ENCODE measurements around the gene PSMB3. TPM values are rescaled to one million over a fixed set of nuclear protein-coding genes. Genes with fewer than 3 reads are reported as not detected.
A peak's percentile ranks its signal among the peaks of the same experiment; 100 is the strongest.

The PSMB3 gene
- total RNA-seq, 1 experiment from 2014 or later: 346 TPM

DNA sequence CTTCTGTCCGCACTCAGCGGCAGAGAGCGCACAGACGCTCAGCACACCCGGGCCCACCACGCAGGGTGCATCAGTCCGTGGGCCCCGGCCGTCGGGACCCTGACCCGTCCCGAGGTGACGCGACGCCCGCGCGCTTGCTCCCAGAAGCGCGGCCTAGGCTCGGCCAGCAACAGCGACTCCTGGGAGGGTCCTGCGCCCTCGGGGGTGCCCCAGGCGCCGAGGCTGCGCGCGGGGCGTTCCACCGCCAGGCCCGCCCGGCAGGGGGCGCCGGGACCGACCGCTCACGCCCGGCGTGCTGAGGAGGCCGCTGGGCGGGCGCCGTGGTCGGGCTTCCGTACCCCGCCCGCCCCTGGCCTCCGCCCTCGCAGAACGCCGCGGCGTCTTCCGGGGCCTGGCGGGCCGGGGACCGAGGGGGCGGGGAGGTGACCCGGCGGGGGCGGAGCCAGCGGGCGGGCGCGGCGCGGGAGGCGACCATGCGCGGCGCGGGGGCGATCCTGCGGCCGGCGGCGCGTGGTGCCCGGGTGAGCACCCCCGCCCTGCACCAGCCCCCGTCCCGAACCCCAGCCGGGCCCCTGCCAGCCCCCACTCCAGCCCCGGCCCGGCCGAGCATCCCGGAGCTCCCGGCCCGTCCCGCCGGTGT, 22.5 kb upstream of the PSMB3 start, which contains the start of gene CISD3:
CISD3 (plus strand) TSS at position 456 of the 640 bp plus-strand sequence; CDS start at position 474, 18 bp downstream.
- Histone ChIP-seq H3K4me3 (replicated peaks in 1 of 2; ENCODE audit: low read depth in 1 of 2, low read length in 2 of 2) (peak within 1 kb of the TSS; percentile 91 to 95), H3K9me3 (ENCODE audit: control insufficient read depth in 1 of 2, insufficient read depth in 1 of 2, low read depth in 1 of 2, low read length in 2 of 2) (no peaks in the 10 kb centered on the region), H3K9ac (ENCODE audit: low read length) (peak within 1 kb of the TSS; percentile 88), H2AFZ (ENCODE audit: low read depth, low read length, poor library complexity, severe bottlenecking) (no peak within 1 kb of the TSS), H3K27ac (ENCODE audit: low read depth, low read length) (peak within 1 kb of the TSS; percentile 96), H4K20me1 (ENCODE audit: insufficient read depth) (no peaks in the 10 kb centered on the region), H3K4me1 (ENCODE audit: control insufficient read depth in 1 of 2, insufficient read depth in 2 of 2, low read length in 2 of 2) (peaks cover 11 to 32% of the 10 kb centered on the region in 2 experiments; a peak in 3 of 4 replicates), H3K36me3 (ENCODE audit: control insufficient read depth in 1 of 2, insufficient read depth in 2 of 2, low read length in 2 of 2) (peaks cover 5 to 23% of the 10 kb centered on the region in 2 experiments), H3K9me2 (ENCODE audit: insufficient read depth) (no peaks in the 10 kb centered on the region), H3K27me3 (ENCODE audit: insufficient read depth, low read length) (no peaks in the 10 kb centered on the region), H3K4me2 (ENCODE audit: low read length) (peak within 1 kb of the TSS; percentile 90), H3K79me2 (ENCODE audit: insufficient read depth, low read length) (peaks cover 37% of the 10 kb centered on the region)
- TF ChIP-seq FOSL1 (IDR thresholded peaks at IDR 0.05; ENCODE audit: low read depth): no peak
- TF ChIP-seq TCF7L2 (IDR thresholded peaks at IDR 0.05; ENCODE audit: borderline replicate concordance, extremely low read depth, insufficient read depth, insufficient read length): peak; percentile 26
- TF ChIP-seq, protein P1, sequence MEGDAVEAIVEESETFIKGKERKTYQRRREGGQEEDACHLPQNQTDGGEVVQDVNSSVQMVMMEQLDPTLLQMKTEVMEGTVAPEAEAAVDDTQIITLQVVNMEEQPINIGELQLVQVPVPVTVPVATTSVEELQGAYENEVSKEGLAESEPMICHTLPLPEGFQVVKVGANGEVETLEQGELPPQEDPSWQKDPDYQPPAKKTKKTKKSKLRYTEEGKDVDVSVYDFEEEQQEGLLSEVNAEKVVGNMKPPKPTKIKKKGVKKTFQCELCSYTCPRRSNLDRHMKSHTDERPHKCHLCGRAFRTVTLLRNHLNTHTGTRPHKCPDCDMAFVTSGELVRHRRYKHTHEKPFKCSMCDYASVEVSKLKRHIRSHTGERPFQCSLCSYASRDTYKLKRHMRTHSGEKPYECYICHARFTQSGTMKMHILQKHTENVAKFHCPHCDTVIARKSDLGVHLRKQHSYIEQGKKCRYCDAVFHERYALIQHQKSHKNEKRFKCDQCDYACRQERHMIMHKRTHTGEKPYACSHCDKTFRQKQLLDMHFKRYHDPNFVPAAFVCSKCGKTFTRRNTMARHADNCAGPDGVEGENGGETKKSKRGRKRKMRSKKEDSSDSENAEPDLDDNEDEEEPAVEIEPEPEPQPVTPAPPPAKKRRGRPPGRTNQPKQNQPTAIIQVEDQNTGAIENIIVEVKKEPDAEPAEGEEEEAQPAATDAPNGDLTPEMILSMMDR (IDR thresholded peaks at IDR 0.05 in 2 of 3, conservative IDR thresholded peaks at IDR 0.05 in 1 of 3; ENCODE audit: borderline replicate concordance in 1 of 3, insufficient read depth in 1 of 3, low read depth in 2 of 3, low read length in 2 of 3): peak; percentile 22 to 45 (median 44); a peak in 4 of 6 replicates
- no peak for TF ChIP-seq YY1 (IDR thresholded peaks at IDR 0.05; ENCODE audit: extremely low read depth, insufficient replicate concordance, low read depth, low read length)
- TF ChIP-seq SRF (IDR thresholded peaks at IDR 0.05; ENCODE audit: low read depth): no peak
- peak; percentile 72 for TF ChIP-seq POLR2AphosphoS5 (IDR thresholded peaks at IDR 0.05; ENCODE audit: low read depth, low read length)
- TF ChIP-seq, protein P2, sequence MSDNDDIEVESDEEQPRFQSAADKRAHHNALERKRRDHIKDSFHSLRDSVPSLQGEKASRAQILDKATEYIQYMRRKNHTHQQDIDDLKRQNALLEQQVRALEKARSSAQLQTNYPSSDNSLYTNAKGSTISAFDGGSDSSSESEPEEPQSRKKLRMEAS (IDR thresholded peaks at IDR 0.05): peak; percentile 37; the same call in 1 of the 2 replicates
- peak; percentile 42 for TF ChIP-seq ZBTB33 (IDR thresholded peaks at IDR 0.05; ENCODE audit: extremely low read depth, insufficient replicate concordance, low read length)
- TF ChIP-seq CBX3 (IDR thresholded peaks at IDR 0.05; ENCODE audit: low read depth): no peak; the same call in 1 of the 2 replicates
- peak; percentile 43; the same call in 1 of the 2 replicates for TF ChIP-seq EGR1 (IDR thresholded peaks at IDR 0.05; ENCODE audit: low read depth)
- peak; percentile 72; the same call in 1 of the 2 replicates for TF ChIP-seq ZFX (IDR thresholded peaks at IDR 0.05)
- no peak for TF ChIP-seq ELF1 (IDR thresholded peaks at IDR 0.05; ENCODE audit: borderline replicate concordance, low read depth)
- TF ChIP-seq CEBPB (IDR thresholded peaks at IDR 0.05; ENCODE audit: low read depth): no peak
- TF ChIP-seq SIN3A (IDR thresholded peaks at IDR 0.05; ENCODE audit: low read depth): no peak
- TF ChIP-seq RAD21 (IDR thresholded peaks at IDR 0.05; ENCODE audit: low read depth): no peak
- TF ChIP-seq POLR2A (IDR thresholded peaks at IDR 0.05; ENCODE audit: borderline replicate concordance, extremely low read depth, insufficient read depth, insufficient read length): peak; percentile 23
- no TSS peak for BruUV-seq (replicated peaks)
- DNase-seq (ENCODE audit: low read depth, low spot score) (peak; percentile 60), ATAC-seq (peak; percentile 90)
- ChIA-PET POLR2A (no interaction called here), CTCF (interaction anchor here (1.5 kb wide), 1 partner anchor 11 kb away, joined by 4 read pairs; no protein-coding TSS in a partner anchor), RAD21 (ENCODE audit: low non-redundant PET in 1 of 2, low total read pairs in 2 of 2, uncharacterized antibody in 2 of 2, unreplicated experiment in 2 of 2) (no interaction called here)
- intact Hi-C loops (cut with micrococcal nuclease): loop anchor here (10.0 kb wide), 1 partner anchor 425 kb away; the partner anchor contains the start of gene PLXDC1

All from HCT116 (cell line).